HepG2 (cell line): Measurements from ENCODE around the gene ROMO1. TPM values are rescaled to one million over a fixed set of nuclear protein-coding genes. Genes with fewer than 3 reads are reported as not detected.

ENCODE experiments used
- ARID4A ChIP-seq: sonication (generic); formaldehyde crosslinking; IDR thresholded peaks from 2 replicates; pipeline ENCODE4 v1.5.0; 2020; ENCODE audit warnings: mild to moderate bottlenecking, missing genetic modification reagents, borderline replicate concordance
- EP300 ChIP-seq, 3 experiments: sonication (generic) in 1 of 3; formaldehyde crosslinking in 1 of 3; IDR thresholded peaks; 2 replicates each; pipeline versions ENCODE4 v1.5.1 to v1.6.1; 2011 to 2020; ENCODE audit warnings: low read depth in 2 of 3, low read length in 2 of 3, borderline replicate concordance in 1 of 3, improper control_type of control experiment in 1 of 3, mild to moderate bottlenecking in 1 of 3, missing genetic modification reagents in 1 of 3, moderate library complexity in 1 of 3
- EZH2 ChIP-seq: conservative IDR thresholded peaks from 2 replicates; pipeline ENCODE4 v1.6.1; 2012; ENCODE audit warnings: mild to moderate bottlenecking, low read depth, low read length, moderate library complexity
- MAFF ChIP-seq: IDR thresholded peaks from 2 replicates; pipeline ENCODE4 v1.6.1; 2011; ENCODE audit warnings: low read depth, low read length, improper control_type of control experiment
- NFRKB ChIP-seq: fragments of 450-650 bp; IDR thresholded peaks from 2 replicates; pipeline ENCODE4 v1.6.1; 2017
- NR0B2 ChIP-seq: sonication (generic); formaldehyde crosslinking; IDR thresholded peaks from 2 replicates; pipeline ENCODE4 v1.4.0; 2020; ENCODE audit warnings: mild to moderate bottlenecking, missing genetic modification reagents
- POLR2AphosphoS2 ChIP-seq: IDR thresholded peaks from 2 replicates; pipeline ENCODE4 v1.6.1; 2011; ENCODE audit warnings: low read depth, low read length, improper control_type of control experiment
- RNF2 ChIP-seq: fragments of 450-650 bp; conservative IDR thresholded peaks from 2 replicates; pipeline ENCODE4 v1.6.1; 2016; ENCODE audit warnings: low read depth
- SALL2 ChIP-seq: sonication (generic); formaldehyde crosslinking; IDR thresholded peaks from 2 replicates; pipeline ENCODE4 v1.8.1; 2023; ENCODE audit warnings: mild to moderate bottlenecking, missing genetic modification reagents, inconsistent platforms
- SIN3A ChIP-seq: IDR thresholded peaks from 2 replicates; pipeline ENCODE4 v1.6.1; 2011; ENCODE audit warnings: low read depth, mild to moderate bottlenecking, control low read depth, low read length, borderline replicate concordance
- SP4 ChIP-seq: sonication (generic); formaldehyde crosslinking; IDR thresholded peaks from 2 replicates; pipeline ENCODE4 v1.8.1; 2023; ENCODE audit warnings: mild to moderate bottlenecking, missing genetic modification reagents
- TCF12 ChIP-seq, 2 experiments: fragments of 450-650 bp in 1 of 2; sonication (generic) in 1 of 2; formaldehyde crosslinking in 1 of 2; IDR thresholded peaks; 2 replicates each; pipeline versions ENCODE4 v1.6.1 to v1.8.0; 2017 to 2022; ENCODE audit warnings: antibody characterized with exemption in 1 of 2, mild to moderate bottlenecking in 1 of 2, missing genetic modification reagents in 1 of 2, moderate library complexity in 1 of 2
- ZNF10 ChIP-seq: sonication (generic); formaldehyde crosslinking; IDR thresholded peaks from 2 replicates; pipeline ENCODE4 v1.4.0; 2020; ENCODE audit warnings: mild to moderate bottlenecking, low read depth, missing genetic modification reagents, borderline replicate concordance
- ZNF18 ChIP-seq: sonication (generic); formaldehyde crosslinking; IDR thresholded peaks from 2 replicates; pipeline ENCODE4 v1.8.0; 2022; ENCODE audit warnings: mild to moderate bottlenecking, missing genetic modification reagents; ENCODE audit not compliant: insufficient replicate concordance
- ZNF20 ChIP-seq: sonication (generic); formaldehyde crosslinking; IDR thresholded peaks from 2 replicates; pipeline ENCODE4 v1.4.0; 2020; ENCODE audit warnings: mild to moderate bottlenecking, moderate library complexity, missing genetic modification reagents
- ZNF225 ChIP-seq: sonication (generic); formaldehyde crosslinking; IDR thresholded peaks from 2 replicates; pipeline ENCODE4 v1.4.0; 2020; ENCODE audit warnings: mild to moderate bottlenecking, missing genetic modification reagents
- ZNF292 ChIP-seq: sonication (generic); formaldehyde crosslinking; IDR thresholded peaks from 2 replicates; pipeline ENCODE4 v1.8.1; 2022; ENCODE audit warnings: mild to moderate bottlenecking, low read depth, missing genetic modification reagents, borderline replicate concordance
- ZNF503 ChIP-seq: sonication (generic); formaldehyde crosslinking; IDR thresholded peaks from 2 replicates; pipeline ENCODE4 v1.4.0; 2020; ENCODE audit warnings: missing genetic modification reagents
- ZNF530 ChIP-seq: sonication (generic); formaldehyde crosslinking; IDR thresholded peaks from 2 replicates; pipeline ENCODE4 v1.5.0; 2020; ENCODE audit warnings: low read depth, mild to moderate bottlenecking, missing genetic modification reagents
- ZSCAN22 ChIP-seq: sonication (generic); formaldehyde crosslinking; IDR thresholded peaks from 2 replicates; pipeline ENCODE4 v1.4.0; 2020; ENCODE audit warnings: mild to moderate bottlenecking, missing genetic modification reagents
- polyA plus RNA-seq, 8 experiments: library from polyadenylated mRNA; depleted of rRNA in 3 of 8; stranded (reverse) in 7 of 8; unstranded in 1 of 8; fragments of >200 nt; fragmentation: Illumina TruSeq in 4 of 8; extraction: Trizol in 4 of 8; gene quantifications; 2 replicates each; pipeline versions ENCODE4 v1.2.1 to v1.2.3, GENCODE V29; 2011 to 2016; ENCODE audit warnings: low read depth in 4 of 8, missing spikeins in 1 of 8, mixed read lengths in 1 of 8; ENCODE audit not compliant: insufficient read depth in 1 of 8
- total RNA-seq, 5 experiments: library from RNA; depleted of rRNA; stranded (reverse); fragments of >200 nt; fragmentation: Illumina TruSeq; extraction: Trizol; gene quantifications; 2 replicates each; pipeline ENCODE4 v1.2.3, GENCODE V29; 2016; ENCODE audit warnings: low read depth in 1 of 5

ROMO1 gene
- total and polyA plus RNA-seq, 2 of the 13 experiments (the other 11 are each of a cell fraction or from before 2014, with no cell fraction given) = 636 to 755 TPM

- TF ChIP-seq ZNF10 (CRISPR knock-in tag) = no peak
- TF ChIP-seq RNF2 = no peak
- no peak for TF ChIP-seq ZNF18 (CRISPR knock-in tag)
- no peak for TF ChIP-seq ZNF503
- no peak for TF ChIP-seq ZNF530
- TF ChIP-seq SP4 = no peak
- no peak; the same call in 1 of the 2 replicates for TF ChIP-seq SALL2 (CRISPR knock-in tag)
- no peak for TF ChIP-seq EP300 (IDR thresholded peaks at IDR 0.05; ENCODE audit: low read depth in 2 of 2, low read length in 2 of 2)
- peak; percentile 33; the same call in 1 of the 2 replicates for TF ChIP-seq EP300 (CRISPR knock-in tag; IDR thresholded peaks at IDR 0.05; ENCODE audit: borderline replicate concordance)
- TF ChIP-seq ZNF20 (CRISPR knock-in tag) = no peak
- no peak for TF ChIP-seq EZH2
- peak; percentile 84; the same call in 1 of the 2 replicates for TF ChIP-seq NR0B2 (CRISPR knock-in tag)
- no peak for TF ChIP-seq NFRKB
- no peak for TF ChIP-seq ZNF292 (CRISPR knock-in tag)
- TF ChIP-seq ZNF225 (CRISPR knock-in tag) = no peak
- TF ChIP-seq MAFF = no peak
- TF ChIP-seq POLR2AphosphoS2 = no peak
- TF ChIP-seq ARID4A (CRISPR knock-in tag) = no peak
- TF ChIP-seq ZSCAN22 = no peak
- no peak for TF ChIP-seq TCF12 (IDR thresholded peaks at IDR 0.05)
- 0 out of 2 replicates have a peak, but pooled peaks have one; percentile 55 for TF ChIP-seq TCF12 (CRISPR knock-in tag; IDR thresholded peaks at IDR 0.05)
- no peak for TF ChIP-seq SIN3A
Measured at GRCh38 chr20:35697696-35698297, 1.4 kb upstream of the ROMO1 start (continued).
